KBM-7 (cell line): Measurements from ENCODE around the gene HS6ST1.
"Not testable (repeated sequence)": the region's sequence is repeated elsewhere in the genome, so short reads cannot be mapped to it uniquely, and the experiment has no call there.

Experiments used
- DNase-seq: peaks from one replicate; pipeline ENCODE4 v3.0.0-alpha.2; 2015
- in situ Hi-C: fragments of 300-500 bp; cut with MboI; formaldehyde crosslinking; loops from 2 replicates; pipeline ENCODE4 v1.14.3; 2020; ENCODE audit warnings: low sequenced_read_pairs, low pct_unique_long_range_greater_than_20kb, mixed read lengths

HS6ST1 gene

GRCh38 chr2:128261245-128262128 is 57.2 kb downstream of the HS6ST1 start:
- DNase-seq: no peak
- in situ Hi-C loops: no loop called here

DNA sequence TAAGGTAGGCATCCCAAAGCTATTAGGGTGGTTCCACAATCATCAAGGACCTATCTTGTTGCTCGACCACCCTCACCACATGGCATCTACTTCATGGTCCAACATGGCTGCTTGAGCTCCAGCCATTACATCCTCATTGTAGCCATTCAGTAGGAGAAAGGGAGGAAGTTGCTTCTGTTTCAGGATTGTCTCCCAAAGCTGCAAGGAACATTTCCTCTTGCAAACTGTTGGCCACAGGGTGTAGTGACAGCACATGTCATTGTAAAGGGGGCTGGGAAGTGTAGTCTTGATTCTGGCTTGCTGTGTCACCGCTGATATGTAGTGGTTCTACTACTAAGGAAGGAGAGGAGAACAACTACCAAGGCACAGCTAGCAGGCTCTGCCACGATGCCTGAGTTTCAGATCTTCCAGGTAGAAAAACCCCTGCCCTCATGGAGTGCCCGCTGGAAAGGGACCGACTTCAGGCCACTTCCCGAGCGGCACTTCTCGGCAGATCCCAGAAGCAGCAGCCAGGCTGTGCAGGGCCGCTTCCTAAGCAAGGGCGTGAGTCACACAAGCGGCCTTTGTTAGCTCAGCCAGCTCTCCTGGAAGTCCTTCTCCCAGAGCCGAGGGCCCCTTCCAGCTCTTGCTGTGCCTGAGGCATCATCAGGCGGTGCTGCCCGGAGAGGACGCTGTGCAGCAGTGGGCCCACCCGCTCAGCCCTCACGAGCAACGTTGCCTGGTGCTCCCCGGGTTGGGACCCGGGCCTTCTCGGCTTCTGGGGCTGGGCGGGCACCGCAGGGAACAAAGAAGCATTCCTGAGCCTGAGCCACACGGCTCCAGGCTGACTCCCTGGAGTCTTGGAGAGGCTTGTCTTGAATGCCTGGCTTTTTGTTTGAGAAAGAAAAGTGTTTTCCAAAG is 58.2 kb downstream of the HS6ST1 start:
- no peak for DNase-seq
- in situ Hi-C loops: no loop called here

DNA sequence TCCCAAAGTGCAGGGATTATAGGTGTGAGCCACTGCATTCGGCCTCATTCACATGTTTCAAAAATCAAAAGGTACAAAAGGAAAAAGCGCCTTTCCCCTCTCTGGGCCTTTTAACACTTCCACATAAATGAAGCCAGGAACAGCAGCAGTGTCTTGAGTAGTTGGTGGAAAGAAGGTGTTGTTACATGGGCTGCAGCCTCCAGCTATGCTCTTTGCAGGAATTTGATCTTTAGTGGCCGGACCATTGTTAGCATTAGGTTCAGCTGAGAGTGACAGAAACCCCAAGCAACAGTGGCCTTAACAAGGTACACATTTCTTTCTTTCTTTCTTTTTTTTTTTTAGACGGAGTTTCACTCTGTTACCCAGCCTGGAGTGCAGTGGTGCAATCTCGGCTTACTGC is 59.1 kb downstream of the HS6ST1 start:
- in situ Hi-C loops: no loop called here
- DNase-seq: no peak

DNA sequence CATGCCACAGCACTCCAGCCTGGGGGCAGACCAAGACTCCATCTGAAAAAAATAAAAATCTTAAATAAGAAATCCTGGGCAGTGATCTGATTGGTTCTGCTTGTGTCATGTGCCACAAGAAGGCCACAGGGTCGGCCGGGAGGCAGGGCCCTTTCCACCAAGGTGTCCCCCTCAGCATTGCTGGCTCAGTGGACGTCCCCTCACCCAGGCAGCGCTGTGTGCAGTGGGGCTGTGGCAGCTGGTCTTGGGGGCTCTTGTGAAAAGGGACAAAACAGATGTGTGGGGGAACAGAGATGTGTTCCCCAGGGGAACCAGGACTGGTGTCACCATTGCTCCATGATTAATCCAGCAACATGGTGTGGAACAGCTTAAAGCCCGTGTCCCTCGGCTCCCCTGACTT is 60.5 kb downstream of the HS6ST1 start:
- no peak for DNase-seq
- in situ Hi-C loops: no loop called here

GRCh38 chr2:128252501-128252900 is 66.2 kb downstream of the HS6ST1 start:
- DNase-seq: no peak
- in situ Hi-C loops: no loop called here

GRCh38 chr2:128252086-128252485 is 66.6 kb downstream of the HS6ST1 start:
- in situ Hi-C loops, DNase-seq: not testable (repeated sequence)

DNA sequence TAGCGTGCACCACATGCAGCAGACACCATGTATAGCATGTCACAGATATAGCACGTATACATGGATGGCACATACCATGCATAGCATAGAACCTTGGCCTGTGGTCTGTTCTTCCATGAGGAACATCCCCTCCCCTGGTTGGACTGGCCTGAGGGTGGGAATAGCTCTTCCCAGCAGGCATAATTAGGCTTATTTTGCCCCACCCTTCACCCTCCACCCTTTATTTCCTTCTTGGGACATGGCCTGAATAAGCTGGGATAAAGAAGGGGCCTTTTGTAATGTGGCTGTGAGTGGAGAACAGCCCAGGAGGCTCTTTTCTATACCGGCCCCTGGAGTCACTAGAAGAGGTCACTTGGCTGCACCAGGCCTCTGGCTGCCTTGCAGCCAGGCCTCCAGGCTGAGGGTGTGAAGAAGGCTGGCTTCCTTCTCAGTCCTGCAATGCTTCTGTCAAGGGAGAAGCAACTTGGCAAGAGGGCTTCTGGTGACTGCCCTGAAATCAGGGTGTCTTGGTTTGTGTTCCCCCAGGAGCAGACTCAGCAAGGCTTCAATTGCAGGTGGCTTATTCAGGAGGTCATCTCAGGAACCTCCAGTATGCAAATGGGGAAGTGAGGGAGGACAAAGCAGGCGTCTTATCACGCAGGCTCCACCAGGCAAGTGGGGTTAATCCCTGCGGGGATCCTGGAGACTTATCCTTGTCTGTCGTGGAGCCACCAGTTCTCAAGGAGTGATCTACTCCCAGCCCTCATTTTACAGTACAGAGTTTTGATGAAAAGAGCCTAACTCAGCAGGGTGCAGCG is 68.2 kb downstream of the HS6ST1 start:
- in situ Hi-C loops: no loop called here
- DNase-seq: no peak

DNA sequence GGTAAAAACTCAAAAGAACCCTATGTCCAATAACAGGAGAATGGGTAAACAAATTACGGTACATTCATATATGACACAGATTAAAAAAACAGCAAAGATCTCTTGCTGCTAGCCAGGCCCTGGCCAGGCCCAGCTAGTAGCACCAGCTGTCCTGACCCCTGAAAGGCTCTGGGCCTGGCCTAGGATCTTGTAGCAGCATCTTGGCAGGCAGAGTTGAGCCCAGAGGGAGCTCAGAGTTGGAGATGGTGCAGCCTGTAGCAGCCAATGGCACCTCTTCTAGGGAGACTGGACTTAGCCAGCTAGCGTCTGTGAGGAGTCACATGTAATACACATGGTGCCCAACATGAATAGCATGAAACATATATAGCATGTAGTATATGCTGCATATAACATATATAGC is 69.1 kb downstream of the HS6ST1 start:
- in situ Hi-C loops: no loop called here
- no peak for DNase-seq

GRCh38 chr2:128245813-128246212 is 72.9 kb downstream of the HS6ST1 start:
- DNase-seq: no peak
- in situ Hi-C loops: no loop called here

GRCh38 chr2:128241896-128242295 is 76.8 kb downstream of the HS6ST1 start:
- in situ Hi-C loops: no loop called here
- DNase-seq: no peak

DNA sequence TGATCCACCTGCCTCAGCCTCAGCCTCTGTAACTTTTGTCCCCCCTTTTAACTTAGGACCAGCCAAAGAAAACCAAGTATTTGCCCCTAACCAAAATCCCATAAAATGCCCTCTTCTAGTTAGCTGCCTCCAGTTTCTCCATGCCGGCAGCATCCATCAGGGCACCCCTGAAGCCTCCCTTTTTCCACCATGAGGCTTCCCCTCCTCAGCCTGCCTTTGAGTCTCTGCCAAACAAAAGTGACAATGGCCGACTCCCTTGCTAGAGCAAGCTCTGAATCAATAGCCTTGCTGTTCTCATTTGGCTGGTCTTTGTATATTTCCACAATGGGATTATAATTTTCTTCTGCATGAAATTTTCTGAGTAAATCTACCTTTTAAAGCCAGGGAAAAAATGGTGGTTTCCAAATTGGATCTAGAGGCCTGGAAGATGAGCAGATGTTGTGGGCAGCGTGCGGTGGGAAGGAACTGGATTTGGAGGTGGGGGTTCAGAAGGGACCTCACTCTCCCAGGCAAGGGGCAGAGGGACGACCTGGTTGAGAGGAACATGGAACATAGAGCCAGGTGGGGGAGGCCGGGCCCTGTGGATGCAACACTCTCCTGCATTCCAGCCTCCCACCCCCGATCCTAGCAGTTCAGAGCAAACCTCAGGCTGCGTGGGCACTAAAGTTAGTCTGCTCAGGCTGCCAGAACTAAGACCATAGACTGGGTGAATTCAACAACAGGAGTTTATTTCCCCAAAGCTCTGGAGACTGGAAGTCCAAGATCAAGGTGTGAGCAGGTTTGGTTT is 80.6 kb downstream of the HS6ST1 start:
- no peak for DNase-seq
- in situ Hi-C loops: no loop called here

GRCh38 chr2:128237081-128237534 is 81.6 kb downstream of the HS6ST1 start:
- DNase-seq: no peak
- in situ Hi-C loops: no loop called here

- no peak for DNase-seq
- in situ Hi-C loops: no loop called here
These were observed 82.1 kb downstream of the HS6ST1 start for GRCh38 chr2:128236491-128237035.

DNA sequence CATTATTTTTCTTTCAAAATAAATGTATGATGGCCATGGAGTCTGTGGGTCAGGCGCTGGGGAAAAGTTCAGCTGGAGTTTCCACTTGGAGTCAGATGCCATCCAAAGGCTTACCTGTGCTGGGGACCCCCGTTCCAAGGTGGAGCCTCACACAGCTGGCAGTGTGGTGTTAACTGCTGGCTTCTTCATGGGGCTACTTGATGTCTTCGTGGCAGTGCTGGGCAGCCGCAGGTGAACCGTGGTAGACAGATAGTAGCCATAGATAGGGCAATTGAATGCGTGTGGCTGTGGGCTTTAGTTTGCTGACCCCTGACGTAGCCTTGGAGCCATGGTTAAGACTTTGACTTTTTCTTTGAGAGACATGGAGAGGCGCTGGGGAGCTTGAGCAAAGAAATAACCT is 83.1 kb downstream of the HS6ST1 start:
- in situ Hi-C loops: no loop called here

GRCh38 chr2:128234613-128235012 is 84.1 kb downstream of the HS6ST1 start:
- no peak for DNase-seq
- in situ Hi-C loops: no loop called here

More for the DNA sequence above, 83.1 kb downstream of the HS6ST1 start:
- no peak for DNase-seq

DNA sequence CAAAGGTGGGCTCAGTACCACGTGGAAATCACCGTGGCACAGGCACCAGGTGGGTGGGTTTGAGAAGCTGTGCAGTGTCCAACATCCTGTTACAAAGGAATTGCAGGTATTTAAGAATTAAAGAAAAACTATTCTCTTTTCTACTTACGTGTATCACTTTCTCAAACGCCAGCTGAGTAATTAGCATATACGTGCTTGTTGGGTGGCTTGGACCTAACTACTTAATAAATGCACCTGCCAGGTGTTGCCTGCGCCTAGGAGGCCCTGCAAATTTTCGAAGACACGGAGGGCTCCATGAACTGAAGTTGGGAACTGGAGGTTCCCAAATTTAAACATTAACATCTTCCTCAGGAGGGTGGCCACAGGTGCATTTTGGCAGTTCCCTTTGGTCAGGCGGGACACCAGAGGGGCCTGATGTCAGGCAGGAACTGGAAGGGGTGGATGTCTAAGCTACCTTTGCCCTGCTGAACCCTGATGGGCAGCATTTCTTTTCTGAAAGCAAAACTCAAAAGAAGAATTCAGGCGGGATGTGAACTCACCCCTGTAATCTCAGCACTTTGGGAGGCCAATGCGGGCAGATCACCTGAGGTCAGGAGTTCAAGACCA is 84.8 kb downstream of the HS6ST1 start:
- in situ Hi-C loops: no loop called here
- DNase-seq: no peak

- in situ Hi-C loops: no loop called here
- DNase-seq: peak; percentile 90
These were observed 85.5 kb downstream of the HS6ST1 start for GRCh38 chr2:128232965-128233789.
